Right hindlimb (tissue), 1 donor: ENCODE measurements around the gene RCAN1.

Experiments used
- DNase-seq: peaks from one replicate; pipeline ENCODE4 v3.0.0-alpha.2; 2018

The RCAN1 gene

DNA sequence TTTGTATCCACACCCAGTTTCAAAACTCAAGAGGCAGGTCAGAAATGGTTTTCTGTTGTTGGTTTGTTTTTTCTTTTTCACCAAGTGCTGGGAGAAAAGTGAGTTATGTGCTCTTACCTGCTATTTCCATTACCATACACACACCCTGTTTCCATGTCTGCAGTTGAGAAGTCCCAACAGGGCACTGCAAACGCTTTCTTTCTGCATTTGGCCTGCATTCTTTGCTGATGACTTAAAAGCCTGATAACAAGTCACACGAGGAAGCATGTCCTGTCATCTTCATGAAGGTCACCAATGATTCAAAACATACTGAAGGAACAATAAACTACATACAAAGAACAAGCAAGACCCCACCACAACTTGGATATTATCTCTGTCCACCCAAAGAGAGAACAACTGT is 78.1 kb downstream of the RCAN1 start:
- no peak for DNase-seq

- DNase-seq: no peak
Observed at GRCh38 chr21:34536311-34536710, 78.6 kb downstream of the RCAN1 start.

GRCh38 chr21:34535886-34536285 is 79.0 kb downstream of the RCAN1 start:
- DNase-seq: no peak

GRCh38 chr21:34534522-34534921 is 80.4 kb downstream of the RCAN1 start:
- DNase-seq: no peak

DNA sequence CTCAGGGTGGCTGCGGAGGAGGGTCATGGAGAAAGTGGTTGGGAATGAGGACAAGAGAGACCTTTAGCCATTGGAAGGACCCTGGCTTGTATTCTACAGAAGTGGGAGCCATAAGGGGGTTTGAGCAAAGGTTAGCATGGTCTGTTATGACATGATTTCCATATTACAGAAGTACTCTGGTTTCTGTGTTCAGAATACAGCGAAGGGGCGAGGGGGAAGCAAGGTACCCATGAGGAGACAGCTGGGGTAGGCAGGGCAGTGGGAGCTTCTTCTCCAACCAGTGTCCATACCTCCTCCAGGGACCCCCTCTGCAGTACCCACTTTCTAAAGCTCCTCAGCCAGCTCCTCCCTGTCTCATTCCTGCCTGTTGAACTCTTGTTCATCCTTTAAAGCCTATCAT is 81.0 kb downstream of the RCAN1 start:
- DNase-seq: no peak

DNA sequence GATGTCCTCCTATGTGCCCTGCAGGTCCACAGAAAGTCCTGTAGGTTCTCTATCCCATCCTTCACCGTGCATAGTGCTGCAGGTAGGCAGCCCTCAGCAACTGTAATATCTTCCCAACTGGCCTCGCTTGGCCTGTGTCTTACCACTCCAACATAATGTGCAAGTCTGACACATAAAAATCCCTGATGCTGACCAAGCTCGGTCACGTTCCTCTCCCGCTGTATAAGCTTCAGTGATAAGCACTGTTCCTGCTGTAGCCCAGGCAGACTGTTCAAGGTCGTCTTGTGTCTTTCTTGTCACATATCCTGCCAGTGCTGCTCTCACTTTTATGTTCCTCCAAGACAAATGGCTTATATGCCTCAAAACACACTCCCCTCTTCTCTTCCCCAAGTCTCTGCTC is 83.5 kb downstream of the RCAN1 start:
- no peak for DNase-seq

- DNase-seq: no peak
Observed at GRCh38 chr21:34530261-34530660, 84.7 kb downstream of the RCAN1 start.

DNA sequence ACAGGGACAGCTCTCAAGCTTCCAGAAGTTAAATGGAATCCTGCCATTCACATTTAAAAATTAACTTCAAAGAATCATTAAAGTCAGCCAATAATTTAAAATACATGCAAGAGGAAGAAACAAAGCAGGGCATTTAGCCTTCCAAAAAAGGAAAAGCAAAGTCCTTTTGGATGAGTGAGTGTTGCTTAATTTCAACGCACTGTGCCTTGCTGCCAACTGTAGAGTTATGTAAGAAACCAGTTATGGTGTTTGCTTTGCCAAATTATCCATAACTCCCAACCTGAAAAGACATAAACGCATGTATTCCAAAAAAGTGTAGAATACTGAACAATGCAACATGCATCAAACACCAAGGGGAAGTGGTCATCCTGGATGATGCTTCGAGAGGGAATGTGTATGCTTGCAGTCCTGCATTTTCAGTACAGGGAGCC is 86.8 kb downstream of the RCAN1 start:
- no peak for DNase-seq

GRCh38 chr21:34526618-34527290 is 88.2 kb downstream of the RCAN1 start:
- peak; percentile 90 for DNase-seq

DNA sequence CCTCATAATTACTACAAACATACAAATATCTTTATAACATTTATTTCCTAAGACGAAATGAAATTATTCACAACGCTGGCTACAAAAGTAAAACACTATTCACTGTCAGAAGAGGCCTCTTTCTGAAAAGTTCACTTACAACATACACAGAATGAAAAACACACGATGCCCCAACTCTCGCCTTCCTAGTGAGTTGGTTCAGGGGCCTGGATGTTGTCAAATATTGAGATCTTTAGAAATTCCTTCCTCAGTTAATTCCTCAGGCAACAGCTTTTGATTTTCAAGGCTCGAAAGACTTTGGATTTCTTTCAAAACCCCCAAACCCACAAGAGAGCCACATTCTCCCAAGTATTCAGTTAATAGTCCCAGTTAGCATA is 88.7 kb downstream of the RCAN1 start:
- no peak for DNase-seq

DNA sequence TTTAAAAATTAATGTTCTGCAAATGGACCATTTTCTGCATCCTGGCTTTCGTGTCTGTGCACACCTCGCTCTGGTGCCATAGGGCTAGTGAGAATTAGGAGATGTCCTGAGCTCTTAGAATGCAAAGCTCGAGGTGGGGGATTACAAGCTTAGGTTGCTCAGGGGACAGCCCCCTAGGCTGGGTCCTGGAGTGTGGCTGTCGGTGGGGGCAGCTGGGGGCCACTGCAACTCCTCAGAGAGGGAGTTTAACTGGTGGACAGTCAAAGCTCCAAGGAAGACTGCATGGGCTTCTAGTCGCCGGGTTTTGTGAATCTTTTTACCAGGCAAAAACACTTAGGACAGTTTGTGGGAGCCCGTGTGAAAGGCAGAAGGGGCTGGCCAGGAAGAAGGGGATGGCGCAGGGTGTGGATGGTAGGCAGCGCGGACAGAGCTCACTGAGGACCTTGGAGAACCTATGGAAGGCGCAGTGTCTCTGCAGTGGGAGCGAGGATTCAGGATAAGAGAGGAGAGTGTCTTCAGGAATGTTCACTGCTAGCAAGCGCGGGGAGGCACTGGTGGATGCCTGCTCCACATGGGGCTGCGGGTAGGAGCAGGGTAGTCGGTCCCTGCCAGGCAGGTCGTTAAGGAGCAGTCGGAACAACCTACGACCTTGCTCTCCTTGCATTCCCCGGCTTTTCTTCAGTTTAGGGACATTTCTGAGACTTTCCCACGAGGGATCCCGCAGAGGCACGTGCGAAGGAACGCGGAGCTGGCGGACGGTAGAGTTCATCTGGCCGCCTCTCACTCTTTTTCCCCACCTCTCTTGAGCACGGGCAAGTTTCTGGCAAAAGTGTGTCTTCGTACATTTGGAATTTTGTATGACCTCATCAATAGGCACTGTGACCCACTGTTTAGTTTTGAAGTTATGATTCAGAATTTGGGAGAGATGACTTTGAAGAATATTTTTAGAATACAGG is 90.0 kb downstream of the RCAN1 start:
- DNase-seq: peak; percentile 44

DNA sequence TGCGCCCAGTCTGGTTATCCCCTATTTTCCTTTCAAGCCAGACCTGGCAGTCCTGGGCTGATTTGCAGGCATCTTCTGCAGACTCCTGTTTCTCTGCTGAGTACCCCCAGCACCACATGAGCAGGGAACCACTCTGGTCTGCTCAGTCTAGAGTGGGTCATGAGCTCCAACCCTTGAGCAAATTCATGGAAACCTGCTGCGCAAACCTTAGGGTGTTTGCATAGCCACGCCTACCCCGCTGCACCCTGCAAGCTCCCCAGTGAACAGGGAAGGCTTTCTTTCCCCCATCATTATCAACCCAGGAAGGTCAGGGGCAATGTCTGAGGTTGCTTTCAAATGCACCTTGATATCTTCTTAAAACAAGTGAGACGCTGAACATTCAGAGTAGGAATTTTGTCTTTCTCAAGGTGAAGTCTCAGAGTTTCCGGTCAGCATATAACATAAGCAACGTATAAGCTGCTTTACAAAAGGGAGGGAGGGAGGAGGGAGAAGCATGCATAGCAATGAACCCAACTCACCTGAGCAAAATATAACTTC is 91.8 kb downstream of the RCAN1 start:
- DNase-seq: no peak

GRCh38 chr21:34522284-34522683 is 92.6 kb downstream of the RCAN1 start:
- no peak for DNase-seq

GRCh38 chr21:34521561-34521960 is 93.4 kb downstream of the RCAN1 start:
- DNase-seq: no peak

DNA sequence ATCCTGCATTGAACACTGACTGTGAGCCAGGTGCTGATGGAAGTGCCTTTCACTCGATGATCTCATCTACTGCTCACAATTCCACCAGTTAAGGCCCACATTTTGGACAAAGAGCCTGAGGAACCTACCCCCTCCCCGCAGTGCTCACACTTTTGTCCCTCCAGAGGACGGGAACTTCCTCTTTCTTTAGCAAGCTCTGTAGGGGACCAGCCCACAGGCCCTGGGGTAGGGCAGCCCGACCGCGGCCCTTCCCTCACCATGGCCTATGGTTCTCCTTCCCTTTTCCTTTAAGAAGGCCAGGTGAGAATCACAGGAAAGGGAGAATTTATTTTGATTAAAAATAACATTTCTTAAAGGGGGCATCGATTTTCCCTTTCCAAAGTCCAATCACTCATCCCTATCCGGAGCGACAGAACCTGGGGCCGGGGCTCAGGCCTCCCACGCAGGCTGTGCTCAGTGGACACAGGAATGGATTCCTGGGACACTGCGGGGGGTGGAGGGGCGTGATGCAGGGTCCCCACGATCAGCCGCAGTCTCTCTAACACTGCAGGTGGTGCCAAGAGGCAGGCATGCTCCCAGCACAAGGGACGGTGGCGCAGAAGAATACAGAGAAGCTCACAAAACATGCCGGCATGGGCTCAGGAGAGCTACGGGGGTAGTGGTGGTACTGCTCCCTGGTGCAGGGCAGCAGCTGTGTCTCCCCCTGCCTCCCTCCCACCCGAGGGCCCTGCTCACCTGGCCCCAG is 94.0 kb downstream of the RCAN1 start:
- no peak for DNase-seq

GRCh38 chr21:34520281-34520680 is 94.6 kb downstream of the RCAN1 start:
- DNase-seq: no peak

DNA sequence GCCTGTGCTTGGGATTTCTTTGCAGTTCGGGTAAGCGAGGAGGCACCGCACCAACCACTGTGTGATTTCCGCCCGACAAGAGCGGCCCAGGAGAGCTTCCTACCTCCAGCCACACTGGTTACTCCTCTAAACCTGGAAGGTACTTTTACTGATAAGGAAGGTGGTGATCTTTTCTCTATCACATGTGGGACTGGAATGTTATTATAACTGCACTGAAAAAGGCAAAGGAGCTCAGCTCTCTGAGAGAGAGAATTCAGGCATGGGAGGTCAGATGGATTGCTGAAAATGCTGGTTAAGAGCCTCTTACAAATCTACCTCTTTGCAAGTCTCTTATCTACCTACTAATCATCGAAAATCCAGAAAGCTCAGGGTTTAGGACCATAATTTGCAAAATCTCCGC is 95.2 kb downstream of the RCAN1 start:
- no peak for DNase-seq

DNA sequence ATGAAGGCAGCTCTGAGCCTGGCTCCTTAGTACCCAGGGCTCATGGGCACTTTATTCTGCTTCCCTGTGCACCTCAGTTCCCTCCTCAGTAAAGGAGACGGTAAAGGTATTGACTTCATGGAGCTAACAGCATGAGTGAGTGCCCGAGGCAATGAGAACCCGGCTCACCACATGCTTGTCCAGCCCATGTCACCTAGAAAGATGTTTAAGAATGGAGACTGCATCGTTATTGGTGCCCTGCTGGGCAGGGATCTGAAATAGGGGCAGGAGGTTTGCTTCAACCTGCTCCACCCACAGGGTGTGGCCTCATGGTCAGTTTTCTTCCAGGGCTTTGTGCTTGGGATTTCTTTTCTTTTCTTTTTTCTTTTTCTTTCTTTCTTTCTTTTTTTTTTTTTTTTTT is 95.9 kb downstream of the RCAN1 start:
- no peak for DNase-seq

DNA sequence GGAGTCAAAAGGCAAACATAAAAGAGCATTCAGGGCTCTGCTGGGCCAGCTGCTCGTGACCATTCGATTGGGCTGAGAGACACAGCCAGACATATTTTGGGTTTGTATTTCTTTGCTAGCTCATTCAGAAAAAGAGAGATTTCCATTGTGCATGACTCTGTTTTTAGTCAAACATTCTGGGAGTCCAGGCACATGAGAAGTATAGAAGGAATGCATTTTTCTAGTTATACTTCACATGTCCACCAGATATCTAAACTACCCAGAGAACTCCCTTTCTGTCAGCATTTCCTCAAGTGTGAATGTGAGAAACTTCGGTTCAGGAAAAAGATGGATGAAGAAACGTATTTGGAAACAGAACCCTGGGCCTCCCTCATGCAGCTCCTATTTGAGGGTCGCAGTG is 96.6 kb downstream of the RCAN1 start:
- no peak for DNase-seq

- DNase-seq: no peak
Observed at GRCh38 chr21:34517491-34518245, 97.2 kb downstream of the RCAN1 start.

GRCh38 chr21:34517039-34517438 is 97.9 kb downstream of the RCAN1 start:
- DNase-seq: no peak

GRCh38 chr21:34514576-34515115 is 100.3 kb downstream of the RCAN1 start:
- no peak for DNase-seq
